ENCODE measurements around the gene EXOC1L. TPM values are rescaled to one million over a fixed set of nuclear protein-coding genes. Genes with fewer than 3 reads are reported as not detected.

The EXOC1L gene
- total RNA-seq, 4 donors from 2014 or later = not detected

- no peaks in the 10 kb centered on the region for H3K27me3 ChIP-seq
- H3K4me3 ChIP-seq = no peak overlapping the region
- H3K9me3 ChIP-seq = no peaks in the 10 kb centered on the region
- 58% methylated on average over 2 of the region's 2 CpGs for WGBS
- peaks cover 54% of the 10 kb centered on the region for H3K36me3 ChIP-seq
- H3K4me1 ChIP-seq = peaks cover 23% of the 10 kb centered on the region
- no peak for DNase-seq (ENCODE audit: low spot score in 2 of 2)
- TF ChIP-seq CTCF (IDR thresholded peaks at IDR 0.05) = no peak
- no peak for TF ChIP-seq EP300 (IDR thresholded peaks at IDR 0.05)
- no peak for TF ChIP-seq POLR2A (IDR thresholded peaks at IDR 0.05)
- no peak for TF ChIP-seq POLR2AphosphoS5 (IDR thresholded peaks at IDR 0.05)
- peak overlapping the region; percentile 81 for H3K27ac ChIP-seq
These were observed 46.8 kb downstream of the EXOC1L start for GRCh38 chr4:55866290-55866907.

DNA sequence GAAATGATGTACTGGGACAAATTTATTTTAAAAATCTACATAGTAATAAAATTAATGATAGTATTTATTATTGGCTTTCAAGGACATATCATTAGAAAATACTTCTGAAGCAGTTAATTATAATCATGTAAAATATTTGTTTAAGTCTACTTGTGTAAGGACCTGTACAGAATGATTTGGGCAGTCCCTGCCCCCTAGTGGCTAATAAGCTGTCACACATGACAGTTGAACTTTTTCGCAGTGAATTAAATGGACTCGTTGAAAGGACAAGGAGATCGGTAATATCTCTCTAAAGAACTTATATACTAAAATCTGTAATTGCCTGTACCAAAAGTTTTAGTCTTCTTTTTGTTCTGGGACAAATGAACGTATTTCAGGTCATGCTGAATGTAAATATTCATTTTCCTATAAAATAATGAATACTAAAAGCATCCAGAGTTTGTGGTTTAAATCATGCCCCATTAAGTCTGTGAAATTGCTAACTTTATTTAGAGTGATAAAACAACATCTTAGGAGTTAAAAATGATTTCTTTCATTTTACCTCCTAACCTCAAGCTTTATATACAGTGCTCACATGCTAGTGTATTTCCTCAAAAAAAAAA is 47.5 kb downstream of the EXOC1L start:
- H3K27ac ChIP-seq = peak overlapping the region; percentile 81
- WGBS = 12% methylated on average over 4 of the region's 4 CpGs
- no peaks in the 10 kb centered on the region for H3K27me3 ChIP-seq
- H3K36me3 ChIP-seq = peaks cover 55% of the 10 kb centered on the region
- H3K9me3 ChIP-seq = no peaks in the 10 kb centered on the region
- peaks cover 23% of the 10 kb centered on the region for H3K4me1 ChIP-seq
- H3K4me3 ChIP-seq = no peak overlapping the region
- TF ChIP-seq CTCF (IDR thresholded peaks at IDR 0.05) (peak; percentile 64 to 75), POLR2AphosphoS5 (IDR thresholded peaks at IDR 0.05) (no peak)
- no peak for DNase-seq (ENCODE audit: low spot score in 2 of 2)

DNA sequence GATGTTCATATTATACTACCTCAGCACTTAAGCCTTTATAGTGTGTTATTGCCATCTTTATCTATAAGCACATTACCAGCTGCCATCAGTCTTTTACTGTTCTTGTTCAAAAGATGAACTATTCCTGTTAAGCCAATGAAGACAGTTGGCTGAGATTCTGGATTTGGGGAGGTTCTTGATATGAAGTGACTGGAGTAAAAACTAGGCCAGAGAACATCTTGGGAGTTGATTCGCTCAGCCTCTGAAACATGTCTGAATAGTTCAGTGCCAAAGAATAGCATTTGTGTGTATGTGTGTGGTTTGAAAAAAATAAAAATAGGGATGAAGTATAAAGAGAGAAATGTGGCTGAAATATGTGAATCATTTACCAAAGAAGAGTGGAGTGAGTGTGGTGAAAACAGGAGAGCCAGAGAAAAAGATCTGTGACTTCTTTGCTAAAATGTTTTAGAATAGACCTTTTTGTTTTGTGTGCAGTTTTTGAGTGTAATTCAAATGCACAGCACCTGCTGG is 49.0 kb downstream of the EXOC1L start:
- TF ChIP-seq POLR2AphosphoS5 (IDR thresholded peaks at IDR 0.05) = no peak
- no peak for TF ChIP-seq CTCF (IDR thresholded peaks at IDR 0.05)
- TF ChIP-seq EP300 (IDR thresholded peaks at IDR 0.05) = no peak
- TF ChIP-seq POLR2A (IDR thresholded peaks at IDR 0.05) = no peak
- H3K36me3 ChIP-seq = peaks cover 52% of the 10 kb centered on the region
- peaks cover 23% of the 10 kb centered on the region for H3K4me1 ChIP-seq
- DNase-seq (ENCODE audit: low spot score in 2 of 2) = no peak
- no peaks in the 10 kb centered on the region for H3K27me3 ChIP-seq
- 97% methylated on average over 1 of the region's 1 CpG for WGBS
- H3K9me3 ChIP-seq = no peaks in the 10 kb centered on the region
- no peak overlapping the region for H3K27ac ChIP-seq
- H3K4me3 ChIP-seq = no peak overlapping the region

- no peak for DNase-seq (ENCODE audit: low spot score in 2 of 2)
- peaks cover 10% of the 10 kb centered on the region for H3K4me1 ChIP-seq
- H3K27ac ChIP-seq = no peak overlapping the region
- H3K9me3 ChIP-seq = no peaks in the 10 kb centered on the region
- no peaks in the 10 kb centered on the region for H3K27me3 ChIP-seq
- no peak overlapping the region for H3K4me3 ChIP-seq
- H3K36me3 ChIP-seq = peaks cover 69% of the 10 kb centered on the region
- TF ChIP-seq POLR2AphosphoS5 (IDR thresholded peaks at IDR 0.05) (no peak), EP300 (IDR thresholded peaks at IDR 0.05) (no peak), POLR2A (IDR thresholded peaks at IDR 0.05) (no peak), CTCF (IDR thresholded peaks at IDR 0.05) (no peak)
- WGBS = 83% methylated on average over 5 of the region's 5 CpGs
These were observed 51.8 kb downstream of the EXOC1L start for GRCh38 chr4:55871299-55871800.

DNA sequence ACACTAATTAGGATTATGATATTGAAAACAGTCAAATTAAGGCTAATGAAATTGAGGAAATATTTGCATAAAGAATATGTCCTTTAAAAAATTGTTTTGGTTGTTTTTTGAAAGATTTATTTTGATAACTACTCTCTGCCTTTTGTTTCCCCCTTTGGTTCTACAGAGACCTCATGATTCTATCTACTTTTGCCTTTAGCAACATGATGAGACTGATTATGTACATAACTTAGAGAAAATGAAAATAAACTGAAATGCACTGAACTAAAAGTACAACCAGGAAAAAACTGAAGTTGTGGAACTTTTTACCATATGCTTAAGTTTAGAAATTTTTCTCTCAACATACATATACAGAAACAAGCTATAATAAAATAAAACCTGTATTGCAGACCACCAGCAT is 55.2 kb downstream of the EXOC1L start:
- no peaks in the 10 kb centered on the region for H3K4me1 ChIP-seq
- H3K4me3 ChIP-seq = no peak overlapping the region
- TF ChIP-seq POLR2AphosphoS5 (IDR thresholded peaks at IDR 0.05) = no peak
- no peak for TF ChIP-seq CTCF (IDR thresholded peaks at IDR 0.05)
- TF ChIP-seq POLR2A (IDR thresholded peaks at IDR 0.05) = no peak
- TF ChIP-seq EP300 (IDR thresholded peaks at IDR 0.05) = no peak
- peaks cover 75% of the 10 kb centered on the region for H3K36me3 ChIP-seq
- H3K27me3 ChIP-seq = no peaks in the 10 kb centered on the region
- no peaks in the 10 kb centered on the region for H3K9me3 ChIP-seq
- no peak for DNase-seq (ENCODE audit: low spot score in 2 of 2)
- no peak overlapping the region for H3K27ac ChIP-seq
